Upper lobe of left lung (tissue), 4 donors: ENCODE data around the gene NKAIN2.

ENCODE experiments used
- CTCF ChIP-seq, 6 experiments: fragments of 450-650 bp in 4 of 6; fragments of 200-600 bp in 2 of 6; sonication (generic) in 2 of 6; IDR thresholded peaks; one replicate each; pipeline ENCODE4 v1.5.1; 2016 to 2019; ENCODE audit warnings: antibody characterized with exemption in 6 of 6
- EP300 ChIP-seq, 4 donors: sonication (generic); formaldehyde crosslinking; IDR thresholded peaks; one replicate each; pipeline ENCODE4 v1.5.1; 2017; ENCODE audit warnings: antibody characterized with exemption in 4 of 4, control low read depth in 2 of 4
- POLR2AphosphoS5 ChIP-seq, 2 donors: sonication (generic); formaldehyde crosslinking; IDR thresholded peaks; one replicate each; pipeline ENCODE4 v1.5.1; 2017; ENCODE audit warnings: antibody characterized with exemption in 2 of 2

GRCh38 chr6:124131259-124131658 lies 327.6 kb downstream of the NKAIN2 start:
- TF ChIP-seq CTCF (IDR thresholded peaks at IDR 0.05) = no peak
- no peak for TF ChIP-seq POLR2AphosphoS5 (IDR thresholded peaks at IDR 0.05)
- TF ChIP-seq EP300 (IDR thresholded peaks at IDR 0.05) = no peak
